Neuronal stem cell (in vitro differentiated cells): ENCODE data around the gene SH3D19.
"Not testable (repeated sequence)": the region's sequence is repeated elsewhere in the genome, so short reads cannot be mapped to it uniquely, and the experiment has no call there.

ENCODE experiments used
- DNase-seq: peaks from one replicate; pipeline ENCODE4 v3.0.0-alpha.2; 2013; ENCODE audit warnings: low spot score
- H2AFZ ChIP-seq: one replicate; pipeline ENCODE4 v1.6.1; 2013; ENCODE audit warnings: mild to moderate bottlenecking, low read length, inconsistent platforms
- H2AK5ac ChIP-seq: 2 replicates; pipeline ENCODE4 v1.6.1; 2013; ENCODE audit warnings: low read depth, mild to moderate bottlenecking, inconsistent platforms, low read length, moderate library complexity, mixed read lengths
- H2BK120ac ChIP-seq: 2 replicates; pipeline ENCODE4 v1.6.1; 2013; ENCODE audit warnings: low read depth, mild to moderate bottlenecking, inconsistent platforms, low read length, moderate library complexity, mixed read lengths
- H2BK12ac ChIP-seq: one replicate; pipeline ENCODE4 v1.6.1; 2013; ENCODE audit warnings: low read length, inconsistent platforms
- H2BK15ac ChIP-seq: 2 replicates; pipeline ENCODE4 v1.6.1; 2013; ENCODE audit warnings: mild to moderate bottlenecking, low read length, inconsistent platforms, mixed read lengths
- H2BK5ac ChIP-seq: one replicate; pipeline ENCODE4 v1.6.1; 2013; ENCODE audit warnings: inconsistent platforms, mild to moderate bottlenecking, low read length, moderate library complexity
- H3K14ac ChIP-seq: one replicate; pipeline ENCODE4 v1.6.1; 2013; ENCODE audit warnings: low read length, inconsistent platforms
- H3K18ac ChIP-seq: 2 replicates; pipeline ENCODE4 v1.6.1; 2013; ENCODE audit warnings: low read length, inconsistent platforms
- H3K23ac ChIP-seq: 2 replicates; pipeline ENCODE4 v1.6.1; 2013; ENCODE audit warnings: low read depth, mild to moderate bottlenecking, mixed read lengths, low read length, inconsistent platforms; ENCODE audit not compliant: poor library complexity
- H3K27ac ChIP-seq: replicated peaks from 3 replicates; pipeline ENCODE4 v1.5.1; 2013; ENCODE audit warnings: low read length, inconsistent platforms
- H3K27me3 ChIP-seq, 3 experiments: 2 replicates each; pipeline ENCODE4 v1.6.1; 2013; ENCODE audit warnings: low read length in 3 of 3, mild to moderate bottlenecking in 2 of 3, inconsistent platforms in 1 of 3, low read depth in 1 of 3, mixed read lengths in 1 of 3, moderate library complexity in 1 of 3; ENCODE audit not compliant: control insufficient read depth in 3 of 3, insufficient read depth in 3 of 3
- H3K36me3 ChIP-seq, 2 donors: replicated peaks in 1 of 2; 2 replicates each; pipeline ENCODE4 v1.6.1; 2013; ENCODE audit warnings: low read length in 2 of 2; ENCODE audit not compliant: control insufficient read depth in 2 of 2, insufficient read depth in 2 of 2
- H3K4ac ChIP-seq: 2 replicates; pipeline ENCODE4 v1.6.1; 2013; ENCODE audit warnings: inconsistent platforms, mild to moderate bottlenecking, low read length, moderate library complexity
- H3K4me1 ChIP-seq, 2 donors: 1 replicate in 1 of 2; 2 replicates in 1 of 2; pipeline ENCODE4 v1.6.1; 2013; ENCODE audit warnings: low read length in 2 of 2, low read depth in 1 of 2; ENCODE audit not compliant: control insufficient read depth in 2 of 2, insufficient read depth in 1 of 2
- H3K4me2 ChIP-seq: one replicate; pipeline ENCODE4 v1.6.1; 2013; ENCODE audit warnings: mild to moderate bottlenecking, low read length, inconsistent platforms; ENCODE audit not compliant: insufficient read depth, poor library complexity, severe bottlenecking
- H3K4me3 ChIP-seq, 2 donors: 2 replicates each; pipeline ENCODE4 v1.5.1; 2013; ENCODE audit warnings: low read length in 2 of 2, mild to moderate bottlenecking in 2 of 2, inconsistent platforms in 1 of 2, moderate library complexity in 1 of 2
- H3K79me1 ChIP-seq: one replicate; pipeline ENCODE4 v1.6.1; 2013; ENCODE audit warnings: low read depth, mild to moderate bottlenecking, inconsistent platforms, low read length, moderate library complexity
- H3K9ac ChIP-seq: one replicate; pipeline ENCODE4 v1.6.1; 2013; ENCODE audit warnings: mild to moderate bottlenecking, low read depth, low read length, inconsistent platforms; ENCODE audit not compliant: poor library complexity
- H3K9me3 ChIP-seq, 2 donors: replicated peaks in 1 of 2; 2 replicates each; pipeline versions ENCODE3 to v1.6.1; 2013; ENCODE audit warnings: low read length in 2 of 2, mild to moderate bottlenecking in 2 of 2, inconsistent platforms in 1 of 2, low read depth in 1 of 2, mixed read lengths in 1 of 2, moderate library complexity in 1 of 2; ENCODE audit not compliant: control insufficient read depth in 2 of 2, insufficient read depth in 1 of 2
- H4K8ac ChIP-seq: one replicate; pipeline ENCODE4 v1.6.1; 2013; ENCODE audit warnings: low read depth, mild to moderate bottlenecking, inconsistent platforms, low read length, moderate library complexity
- H4K91ac ChIP-seq: one replicate; pipeline ENCODE4 v1.6.1; 2013; ENCODE audit warnings: low read length, low read depth, mild to moderate bottlenecking, inconsistent platforms; ENCODE audit not compliant: poor library complexity
- WGBS, 2 donors: extraction: QIAGEN DNeasy Blood & Tissue Kit; methylation state at CpG; one replicate each; pipeline ENCODE4 v1.1.7; 2013; ENCODE audit warnings: missing lambda C conversion rate in 2 of 2, mixed read lengths in 1 of 2; ENCODE audit not compliant: insufficient read length in 2 of 2, insufficient replicate concordance in 1 of 2; ENCODE audit errors: extremely low coverage in 2 of 2; 5-methylcytosine and 5-hydroxymethylcytosine counted together

SH3D19 gene

DNA sequence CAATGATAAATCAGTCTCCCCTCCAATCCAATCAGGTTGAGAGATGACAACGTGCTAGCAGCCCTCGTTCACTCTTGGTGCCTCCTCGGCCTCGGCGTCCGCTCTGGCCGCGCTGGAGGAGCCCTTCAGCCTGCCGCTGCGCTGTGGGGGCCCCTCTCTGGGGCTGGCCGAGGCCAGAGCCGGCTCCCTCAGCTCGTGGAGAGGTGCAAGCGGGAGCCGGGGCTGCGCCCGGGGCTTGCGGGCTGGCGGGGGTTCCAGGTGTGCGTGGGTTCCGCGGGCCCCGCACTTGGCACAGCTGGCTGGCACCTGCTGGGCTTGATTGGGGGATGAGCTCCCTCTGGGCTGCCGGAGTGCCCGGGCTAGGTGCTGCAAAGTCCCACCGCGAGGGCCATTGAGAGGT lies 89.4 kb downstream of the SH3D19 start:
- Histone ChIP-seq H3K9me3 (peaks cover 0 to 8% of the 10 kb centered on the region in 2 donors), H3K9ac (no peak overlapping the region), H4K91ac (no peak overlapping the region), H3K4me1 (no peaks in the 10 kb centered on the region), H3K4ac (no peak overlapping the region), H3K36me3 (peaks cover 0 to 13% of the 10 kb centered on the region in 2 donors), H2BK5ac (no peak overlapping the region), H3K4me3 (no peak overlapping the region), H2AFZ (no peak overlapping the region), H3K23ac (no peak overlapping the region), H4K8ac (no peak overlapping the region), H2BK12ac (no peak overlapping the region), H3K27ac (no peak overlapping the region), H2BK15ac (no peak overlapping the region), H3K18ac (peak overlapping the region; percentile 7), H3K4me2 (no peak overlapping the region), H2AK5ac (no peak overlapping the region), H3K79me1 (peaks cover 1% of the 10 kb centered on the region), H2BK120ac (no peak overlapping the region), H3K14ac (no peak overlapping the region), H3K27me3 (no peaks in the 10 kb centered on the region)
- no peak for DNase-seq
- WGBS, 2 donors = no CpG with 5 or more reads among the region's 27 CpGs

DNA sequence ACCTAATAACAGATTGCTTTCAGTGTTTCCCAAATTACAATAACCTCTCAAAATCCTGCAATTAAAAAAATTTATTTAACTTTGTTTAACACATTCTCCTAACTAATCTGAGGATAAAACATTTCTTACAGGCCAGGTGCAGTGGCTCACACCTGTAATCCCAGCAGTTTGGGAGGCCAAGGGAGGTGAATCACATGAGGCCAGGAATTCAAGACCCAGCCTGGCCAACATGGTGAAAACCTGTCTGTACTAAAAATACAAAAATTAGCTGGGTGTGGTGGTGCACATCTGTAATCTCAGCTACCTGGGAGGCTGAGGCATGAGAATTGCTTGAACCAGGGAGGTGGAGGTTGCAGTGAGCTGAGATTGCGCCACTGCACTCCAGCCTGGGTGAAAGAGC lies 90.0 kb downstream of the SH3D19 start:
- not testable (repeated sequence) for H3K23ac ChIP-seq, H2BK12ac ChIP-seq, H3K27ac ChIP-seq, H2BK120ac ChIP-seq, H3K14ac ChIP-seq, H3K4me1 ChIP-seq, H3K9ac ChIP-seq, H2BK15ac ChIP-seq, H3K27me3 ChIP-seq, H2BK5ac ChIP-seq, H3K9me3 ChIP-seq, H2AFZ ChIP-seq, H3K4me3 ChIP-seq, H3K4me2 ChIP-seq, DNase-seq, H3K79me1 ChIP-seq, H4K8ac ChIP-seq, H3K18ac ChIP-seq, H2AK5ac ChIP-seq, H3K4ac ChIP-seq, H4K91ac ChIP-seq
- WGBS, 2 donors = no CpG with 5 or more reads among the region's 1 CpG
- peaks cover 0 to 13% of the 10 kb centered on the region in 2 donors for H3K36me3 ChIP-seq

DNA sequence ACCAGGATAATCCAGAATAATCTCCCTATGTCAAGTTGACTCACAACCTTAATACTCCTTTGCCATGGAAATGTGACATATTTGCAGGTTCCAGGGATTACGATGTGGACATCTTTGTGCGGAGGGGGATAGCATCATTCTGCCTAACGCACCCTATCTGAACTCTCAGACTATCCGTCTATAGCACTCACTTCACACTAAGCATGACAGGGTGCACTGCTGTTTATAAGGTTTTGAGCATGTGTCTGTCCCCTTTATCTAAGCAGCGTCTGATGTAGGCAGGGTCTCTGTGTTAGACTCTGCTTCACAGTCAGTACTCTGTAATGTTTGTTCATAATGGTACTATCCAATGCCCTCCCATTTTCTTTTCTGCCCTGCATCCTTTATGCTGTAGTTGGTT lies 91.8 kb downstream of the SH3D19 start:
- no peak overlapping the region for H2BK12ac ChIP-seq
- H2BK15ac ChIP-seq = no peak overlapping the region
- no peak overlapping the region for H2BK120ac ChIP-seq
- no peak overlapping the region for H3K4me3 ChIP-seq
- no peaks in the 10 kb centered on the region for H3K4me1 ChIP-seq
- no peaks in the 10 kb centered on the region for H3K79me1 ChIP-seq
- no peak overlapping the region for H4K91ac ChIP-seq
- no peak overlapping the region for H4K8ac ChIP-seq
- H3K9ac ChIP-seq = no peak overlapping the region
- H3K14ac ChIP-seq = no peak overlapping the region
- H3K23ac ChIP-seq = no peak overlapping the region
- no peak overlapping the region for H2BK5ac ChIP-seq
- no peak overlapping the region for H2AFZ ChIP-seq
- H3K4ac ChIP-seq = no peak overlapping the region
- H3K9me3 ChIP-seq = peaks cover 0 to 8% of the 10 kb centered on the region in 2 donors
- H3K18ac ChIP-seq = no peak overlapping the region
- H3K27me3 ChIP-seq = no peaks in the 10 kb centered on the region
- H2AK5ac ChIP-seq = no peak overlapping the region
- no peak for DNase-seq
- H3K36me3 ChIP-seq = peaks cover 0 to 15% of the 10 kb centered on the region in 2 donors
- no peak overlapping the region for H3K27ac ChIP-seq
- no CpG with 5 or more reads among the region's 5 CpGs for WGBS, 2 donors
- H3K4me2 ChIP-seq = no peak overlapping the region

DNA sequence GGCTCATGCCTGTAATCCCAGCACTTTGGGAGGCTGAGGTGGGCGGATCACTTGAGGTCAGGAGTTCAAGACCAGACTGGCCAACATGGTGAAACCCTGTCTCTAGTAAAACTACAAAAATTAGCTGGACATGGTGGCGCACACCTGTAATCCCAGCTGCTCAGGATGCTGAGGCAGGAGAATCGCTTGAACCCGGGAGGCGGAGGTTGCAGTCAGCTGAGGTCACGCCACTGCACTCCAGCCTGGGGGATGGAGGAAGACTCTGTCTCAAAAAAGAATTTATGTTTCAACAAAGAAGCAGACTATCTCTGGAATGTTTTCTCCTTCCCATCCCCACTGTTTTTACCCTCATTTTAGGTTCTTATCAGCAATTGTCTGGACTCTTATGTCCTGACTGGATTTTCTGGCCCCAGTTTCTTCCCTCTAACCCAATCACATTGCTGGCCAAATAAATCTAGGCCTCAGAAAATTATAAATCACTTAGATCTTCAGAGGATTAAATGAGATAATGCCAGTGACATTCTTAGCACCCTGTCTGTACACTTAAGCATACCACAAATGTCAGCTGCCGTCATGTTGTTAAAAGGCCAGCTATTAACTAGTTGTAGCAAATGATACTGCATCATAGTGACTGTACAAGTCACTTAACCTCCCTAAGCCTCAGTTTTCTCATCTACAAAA lies 93.3 kb downstream of the SH3D19 start:
- H3K4me1 ChIP-seq = peaks cover 0 to 2% of the 10 kb centered on the region in 2 donors
- no CpG with 5 or more reads among the region's 7 CpGs for WGBS, 2 donors
- no peaks in the 10 kb centered on the region for H3K27me3 ChIP-seq
- no peak overlapping the region for H3K23ac ChIP-seq
- no peak overlapping the region for H2BK12ac ChIP-seq
- H3K4ac ChIP-seq = no peak overlapping the region
- peaks cover 0 to 7% of the 10 kb centered on the region in 2 donors for H3K36me3 ChIP-seq
- no peak overlapping the region for H2AFZ ChIP-seq
- no peak overlapping the region for H2BK5ac ChIP-seq
- H3K4me3 ChIP-seq = no peak overlapping the region
- no peak overlapping the region for H2AK5ac ChIP-seq
- H3K79me1 ChIP-seq = no peaks in the 10 kb centered on the region
- peaks cover 0 to 3% of the 10 kb centered on the region in 2 donors for H3K9me3 ChIP-seq
- H2BK120ac ChIP-seq = no peak overlapping the region
- DNase-seq = no peak
- no peak overlapping the region for H3K18ac ChIP-seq
- no peak overlapping the region for H4K91ac ChIP-seq
- no peak overlapping the region for H3K27ac ChIP-seq
- no peak overlapping the region for H3K9ac ChIP-seq
- H4K8ac ChIP-seq = no peak overlapping the region
- H3K4me2 ChIP-seq = no peak overlapping the region
- H2BK15ac ChIP-seq = no peak overlapping the region
- H3K14ac ChIP-seq = no peak overlapping the region
